NCI-H128 (cell line): Measurements from ENCODE around the gene USP11.
"Not testable (repeated sequence)": the region's sequence is repeated elsewhere in the genome, so short reads cannot be mapped to it uniquely, and the experiment has no call there.

Experiments used
- DNase-seq: peaks from one replicate; lab custom pipeline; 2025; ENCODE audit not compliant: unreplicated experiment; lab: John Stamatoyannopoulos, UW

Gene USP11

DNA sequence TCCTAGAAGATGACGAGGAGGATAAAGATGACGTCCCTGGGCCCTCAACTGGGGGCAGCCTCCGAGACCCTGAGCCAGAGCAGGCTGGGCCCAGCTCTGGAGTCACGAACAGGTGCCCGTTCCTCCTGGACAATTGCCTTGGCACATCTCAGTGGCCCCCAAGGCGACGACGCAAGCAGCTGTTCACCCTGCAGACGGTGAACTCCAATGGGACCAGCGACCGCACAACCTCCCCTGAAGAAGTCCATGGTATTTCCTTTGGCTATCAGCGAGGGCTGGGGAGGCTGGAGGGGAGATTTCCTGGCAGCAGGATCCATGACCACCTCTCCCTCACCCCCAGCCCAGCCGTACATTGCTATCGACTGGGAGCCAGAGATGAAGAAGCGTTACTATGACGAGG is 11.9 kb downstream of the USP11 start:
- DNase-seq = no peak

DNA sequence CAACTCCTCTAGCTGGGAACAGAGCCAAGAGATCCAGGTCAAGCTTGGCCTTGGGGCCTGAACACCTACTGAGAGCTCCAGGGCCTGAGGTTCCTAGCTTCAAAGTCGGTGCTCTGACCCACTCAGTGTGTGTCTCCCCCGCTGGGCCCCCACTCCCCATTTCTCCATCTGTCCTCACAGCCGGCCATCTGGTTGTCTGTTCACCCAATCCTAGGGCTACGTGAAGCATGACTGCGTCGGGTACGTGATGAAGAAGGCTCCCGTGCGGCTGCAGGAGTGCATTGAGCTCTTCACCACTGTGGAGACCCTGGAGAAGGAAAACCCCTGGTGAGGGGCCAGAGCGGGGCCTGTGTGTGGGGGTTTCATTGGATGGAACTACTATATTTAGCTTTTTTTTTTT is 12.3 kb downstream of the USP11 start:
- no peak for DNase-seq

DNA sequence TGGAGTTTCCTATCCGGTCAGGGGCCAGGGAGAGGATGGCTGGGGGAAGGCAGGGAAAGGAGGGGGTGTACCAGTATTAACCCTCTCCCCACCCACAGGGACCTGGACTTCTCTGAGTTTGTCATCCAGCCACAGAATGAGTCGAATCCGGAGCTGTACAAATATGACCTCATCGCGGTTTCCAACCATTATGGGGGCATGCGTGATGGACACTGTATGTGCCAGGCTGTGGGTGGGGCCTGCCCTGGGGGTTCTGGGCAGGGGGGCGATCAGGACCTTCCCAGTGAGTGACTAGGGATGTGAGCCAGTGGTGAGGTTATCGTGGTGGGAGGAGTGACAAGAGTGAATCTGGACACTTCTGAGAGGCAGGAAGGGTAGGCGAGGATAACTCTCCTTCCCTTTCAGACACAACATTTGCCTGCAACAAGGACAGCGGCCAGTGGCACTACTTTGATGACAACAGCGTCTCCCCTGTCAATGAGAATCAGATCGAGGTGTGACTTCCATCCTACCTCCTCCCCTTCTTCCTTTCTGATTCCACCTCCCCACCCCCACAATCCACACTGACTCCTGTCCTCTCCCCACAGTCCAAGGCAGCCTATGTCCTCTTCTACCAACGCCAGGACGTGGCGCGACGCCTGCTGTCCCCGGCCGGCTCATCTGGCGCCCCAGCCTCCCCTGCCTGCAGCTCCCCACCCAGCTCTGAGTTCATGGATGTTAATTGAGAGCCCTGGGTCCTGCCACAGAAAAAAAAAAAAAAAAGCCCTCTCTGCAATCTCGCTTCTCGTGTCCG is 14.6 kb downstream of the USP11 start:
- no peak for DNase-seq

DNA sequence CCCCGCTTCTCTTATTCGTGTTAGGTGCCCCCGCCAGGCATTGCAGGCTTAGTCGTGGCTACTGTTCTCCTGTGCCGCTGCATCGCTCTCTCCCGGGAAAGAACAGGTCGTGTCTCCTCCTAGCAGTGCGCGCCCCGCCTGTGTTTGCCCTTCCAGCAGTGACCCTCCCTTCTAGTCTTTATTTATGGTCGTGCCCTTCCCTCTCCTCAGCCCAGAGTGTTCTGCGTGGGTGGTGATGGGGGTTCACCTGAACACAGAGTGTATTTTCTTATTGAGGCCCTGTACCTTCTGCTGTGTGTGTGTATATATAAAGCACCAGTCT is 15.2 kb downstream of the USP11 start:
- no peak for DNase-seq

DNA sequence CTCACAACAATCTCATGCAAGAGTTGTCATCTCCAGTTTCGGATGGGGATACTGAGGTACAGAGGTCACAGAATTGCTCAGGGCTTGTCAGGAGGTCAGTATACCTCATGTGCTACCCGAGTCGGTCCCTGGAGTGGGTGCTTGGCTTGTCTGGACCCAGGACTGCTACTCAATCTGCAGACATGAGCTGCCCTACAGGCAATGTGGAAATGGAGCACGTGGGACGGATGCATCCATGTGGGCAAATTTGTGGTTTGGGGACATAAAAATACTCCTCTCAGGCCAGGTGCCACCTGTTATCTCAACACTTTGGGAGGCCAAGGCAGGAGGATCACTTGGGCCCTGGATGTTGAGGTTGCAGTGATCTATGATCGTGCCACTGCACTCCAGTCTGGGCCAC is 15.8 kb downstream of the USP11 start:
- no peak for DNase-seq

DNA sequence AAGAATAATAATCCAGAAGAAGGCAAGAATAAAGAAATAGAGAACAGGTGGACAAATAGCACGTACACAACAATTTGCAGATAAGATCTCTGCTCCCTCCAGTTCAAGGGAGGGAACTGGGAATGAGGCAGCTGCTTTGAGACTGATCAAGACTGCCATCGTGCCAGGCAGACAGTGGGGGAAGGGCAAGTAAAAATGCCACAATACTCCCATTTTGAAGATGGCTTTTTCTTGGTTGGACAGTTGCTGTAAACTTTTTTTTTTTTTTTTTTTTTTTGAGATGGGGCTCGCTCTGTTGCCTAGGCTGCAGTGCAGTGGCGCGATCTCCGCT is 17.2 kb downstream of the USP11 start:
- no peak for DNase-seq

DNA sequence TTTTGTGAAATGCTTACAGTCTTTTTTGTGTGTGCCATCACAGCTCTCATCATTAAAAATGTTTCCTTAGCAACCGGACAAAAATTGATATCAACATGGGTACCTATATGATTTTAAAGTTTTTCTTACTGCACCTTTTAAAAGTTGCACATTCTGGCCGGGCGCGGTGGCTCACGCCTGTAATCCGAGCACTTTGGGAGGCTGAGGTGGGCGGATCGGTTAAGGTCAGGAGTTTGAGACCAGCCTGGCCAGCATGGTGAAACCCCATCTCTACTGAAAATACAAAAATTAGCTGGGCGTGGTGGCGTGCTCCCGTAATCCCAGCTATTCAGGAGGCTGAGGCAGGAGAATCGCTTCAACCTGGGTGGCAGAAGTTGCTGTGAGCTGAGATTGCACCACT is 24.8 kb downstream of the USP11 start:
- DNase-seq = not testable (repeated sequence)

DNA sequence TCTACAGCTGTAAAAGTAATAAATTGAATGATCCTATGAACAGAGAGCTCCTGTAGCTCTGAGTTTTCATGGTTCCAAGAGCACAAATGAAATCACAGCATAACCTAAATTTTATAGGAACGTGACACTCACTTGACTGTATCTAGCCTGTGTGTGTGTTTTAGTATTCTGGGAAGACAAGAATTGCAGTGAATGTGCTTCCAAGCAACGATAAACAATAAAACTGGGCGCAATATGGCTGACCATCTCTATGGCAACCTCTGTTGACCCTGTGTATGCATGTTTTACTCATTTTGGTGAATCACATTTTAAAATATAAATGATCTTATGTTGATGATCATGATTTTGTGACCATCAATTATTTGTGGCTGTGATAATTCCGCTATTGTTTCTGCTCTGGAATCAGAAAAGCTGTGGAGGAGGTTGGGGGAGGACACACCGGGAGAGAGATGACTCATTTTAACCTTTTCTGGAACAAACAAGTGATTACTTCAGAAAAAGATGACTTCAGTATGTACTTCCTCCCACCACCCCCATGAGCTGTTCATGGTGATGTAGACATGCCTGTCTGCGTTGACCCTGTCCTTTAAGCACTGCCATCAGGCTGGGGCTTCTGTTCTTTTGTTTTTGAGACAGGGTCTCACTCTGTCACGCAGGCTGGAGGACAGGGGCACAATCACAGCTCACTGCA is 31.8 kb downstream of the USP11 start:
- no peak for DNase-seq

DNA sequence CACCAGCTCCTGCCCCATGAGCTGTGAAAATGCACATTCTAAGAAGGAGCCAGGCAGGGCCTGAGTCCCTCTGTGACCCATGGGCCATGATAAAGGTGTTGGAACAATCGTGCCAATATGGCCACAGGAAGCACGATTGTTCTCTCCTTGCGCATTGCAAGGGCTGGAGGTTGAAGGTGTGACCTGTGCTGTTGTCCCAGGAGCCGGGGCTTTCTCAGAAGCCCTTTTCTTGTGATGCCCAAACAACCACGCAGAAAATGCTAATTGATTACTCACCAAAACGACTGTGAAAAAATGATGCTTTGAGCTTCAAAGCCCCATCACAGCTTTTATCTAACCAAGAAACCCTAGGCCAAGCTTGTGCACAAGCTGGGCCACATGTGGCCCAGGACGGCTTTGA is 33.8 kb downstream of the USP11 start:
- no peak for DNase-seq

DNA sequence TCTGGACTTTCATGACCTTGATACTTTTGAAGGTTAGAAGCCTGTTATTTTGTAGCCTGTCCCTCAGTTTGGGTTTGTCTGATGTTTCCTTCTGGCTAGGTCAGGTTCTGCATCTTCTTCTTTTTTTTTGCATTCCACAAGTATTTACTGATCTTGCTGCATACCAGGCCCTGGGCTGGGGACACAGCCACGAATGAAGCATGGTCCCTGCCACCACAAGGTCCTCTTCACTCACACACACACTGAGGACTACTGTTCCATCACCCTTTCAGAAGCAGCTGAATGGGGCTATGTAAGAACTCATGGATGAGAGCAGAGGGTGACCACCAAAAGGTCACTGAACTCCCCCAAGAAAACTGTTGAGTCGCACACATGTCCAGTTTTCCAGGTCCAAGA is 39.2 kb downstream of the USP11 start:
- DNase-seq = no peak

DNA sequence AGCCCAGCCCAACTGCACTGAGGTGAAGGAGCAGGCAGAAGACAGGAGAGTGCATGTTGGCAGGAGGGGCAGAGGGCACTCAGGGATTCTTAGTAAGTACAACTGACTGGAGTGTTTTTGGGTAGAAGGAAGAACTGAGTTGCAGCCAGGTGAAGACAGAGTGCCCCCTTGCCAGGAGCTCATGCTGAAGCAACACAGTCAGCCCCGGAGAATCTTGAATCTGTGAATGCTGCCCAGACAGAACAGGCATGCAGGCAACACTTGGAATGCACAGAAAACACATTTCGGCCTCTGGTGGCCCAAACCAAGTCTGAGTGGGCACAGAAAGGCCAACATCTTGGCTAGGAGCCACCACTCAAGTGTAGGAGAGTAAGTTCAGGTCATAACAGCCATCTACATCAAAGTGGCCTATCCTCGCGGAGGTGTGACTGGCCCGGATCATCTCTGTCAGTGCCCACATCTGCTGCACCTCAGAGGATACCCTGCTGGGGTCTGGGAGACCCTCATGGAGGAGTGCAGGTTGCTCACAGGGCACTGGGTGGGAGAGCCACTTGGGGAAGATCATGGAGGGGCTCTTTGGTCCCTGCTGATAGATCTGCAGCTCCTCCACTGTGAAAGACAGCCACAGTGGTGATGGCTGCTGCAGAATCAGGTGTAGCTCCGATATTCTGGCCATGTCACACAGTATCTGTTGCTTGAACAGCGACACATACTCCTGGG is 40.4 kb downstream of the USP11 start:
- DNase-seq = no peak

DNA sequence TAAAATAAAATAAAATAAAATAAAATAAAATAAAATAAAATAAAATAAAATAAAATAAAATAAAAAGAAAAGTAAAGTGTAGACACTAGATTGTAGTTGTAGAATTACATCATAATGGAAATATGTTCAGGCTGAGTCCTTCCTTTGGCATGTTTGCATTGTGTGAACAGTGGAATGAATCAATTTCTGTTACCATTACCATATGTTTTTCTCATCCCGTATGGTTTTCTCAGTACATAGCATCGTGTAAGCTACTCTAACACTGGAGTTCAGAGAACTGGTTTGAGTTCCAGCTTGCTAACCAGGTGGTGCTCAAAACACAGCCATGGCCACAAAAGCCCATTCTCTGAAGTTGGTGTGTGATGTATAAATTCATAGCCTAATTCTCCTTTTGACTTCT is 45.9 kb downstream of the USP11 start:
- no peak for DNase-seq

DNA sequence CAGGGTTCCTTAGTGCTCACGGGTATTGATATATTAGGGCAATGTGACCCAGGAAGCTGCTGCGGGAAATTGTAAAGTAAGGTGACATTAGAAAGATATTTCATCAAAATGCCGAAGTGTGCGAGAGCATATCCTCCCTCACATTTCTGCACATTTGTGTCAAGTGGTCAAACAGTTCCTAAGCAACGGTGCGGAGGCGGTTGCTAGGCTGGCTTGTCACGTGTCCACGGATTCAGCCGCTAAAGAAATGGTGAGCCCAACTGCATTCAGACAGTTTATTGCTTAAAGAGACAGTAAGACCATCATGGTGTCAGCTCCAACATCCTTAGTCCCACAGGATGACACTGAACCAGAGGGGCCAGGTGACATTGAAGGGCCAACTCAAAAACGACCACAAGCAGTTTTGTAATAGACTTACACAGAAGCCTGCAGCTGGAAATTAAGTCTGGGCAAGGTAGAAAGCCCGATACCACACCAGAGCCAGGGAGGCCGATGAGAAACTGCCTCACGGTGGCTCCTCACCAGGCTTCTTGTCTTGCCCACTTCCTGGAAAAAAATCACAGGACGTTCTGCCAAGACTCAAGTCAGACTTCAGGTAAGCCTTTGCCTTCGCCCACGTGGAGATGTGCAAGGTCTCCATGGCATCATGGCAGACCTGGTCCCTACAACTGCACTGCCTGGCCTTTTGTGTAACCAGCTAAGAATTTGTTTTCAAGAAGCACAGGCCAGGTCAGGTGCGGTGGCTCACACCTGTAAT is 50.4 kb downstream of the USP11 start:
- no peak for DNase-seq

DNA sequence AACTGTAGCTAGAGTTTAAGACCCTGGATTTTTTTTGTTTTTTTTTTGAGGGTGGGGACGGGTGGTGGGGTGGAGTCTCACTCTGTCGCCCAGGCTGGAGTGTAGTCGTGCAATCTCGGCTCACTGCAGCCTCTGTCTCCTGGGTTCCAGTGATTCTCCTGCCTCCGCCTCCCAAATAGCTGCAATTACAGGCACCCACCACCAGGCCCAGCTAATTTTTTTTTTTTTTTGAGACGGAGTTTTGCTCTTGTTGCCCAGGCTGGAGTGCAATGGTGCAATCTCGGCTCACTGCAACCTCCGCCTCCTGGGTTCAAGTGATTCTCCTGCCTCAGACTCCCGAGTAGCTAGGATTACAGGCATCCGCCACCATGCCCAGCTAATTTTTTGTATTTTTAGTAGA is 51.8 kb downstream of the USP11 start:
- DNase-seq = not testable (repeated sequence)

DNA sequence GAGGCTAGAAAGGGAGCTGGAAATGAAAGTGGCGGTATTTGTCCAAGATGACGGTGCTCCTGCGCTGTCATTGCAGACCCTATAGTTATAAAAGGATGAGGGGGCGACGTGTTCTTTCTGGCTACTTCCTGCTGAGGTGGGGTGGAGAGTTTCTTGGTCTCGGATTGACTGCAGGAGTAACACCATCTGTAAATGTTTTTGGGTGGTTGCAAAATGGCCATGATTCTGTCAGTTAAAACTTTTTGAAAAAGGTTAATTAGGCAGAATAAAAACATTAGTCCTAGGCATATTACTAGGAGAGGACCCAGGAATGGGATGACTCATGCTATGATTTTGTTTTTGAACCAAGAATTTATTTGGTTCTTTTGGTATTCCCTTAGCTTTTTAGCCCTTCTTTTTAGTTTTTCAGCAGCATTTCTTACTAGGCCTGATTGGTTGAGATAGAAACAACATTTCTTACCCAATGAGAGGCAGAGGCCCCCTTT is 53.1 kb downstream of the USP11 start:
- DNase-seq = no peak

DNA sequence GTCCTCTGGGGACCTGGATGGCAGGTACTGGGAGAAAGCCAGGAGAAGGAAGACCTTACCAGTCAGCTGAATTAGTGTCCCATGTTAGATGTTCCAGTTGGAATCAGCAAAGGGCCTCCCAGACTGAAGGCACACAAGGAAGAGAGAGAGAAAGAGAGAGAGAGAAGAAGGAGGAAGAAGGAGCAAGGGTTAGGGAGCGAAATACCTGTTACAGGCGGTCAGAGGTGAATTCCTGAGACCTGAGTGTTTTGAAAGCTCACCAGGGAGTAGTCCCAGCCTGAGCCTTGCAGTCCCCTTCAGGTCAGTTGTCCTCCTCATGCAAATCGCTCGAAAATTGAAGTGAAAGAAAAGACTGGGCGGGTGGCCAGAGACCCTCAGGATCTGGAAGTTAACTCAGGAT is 60.3 kb downstream of the USP11 start:
- DNase-seq = no peak

DNA sequence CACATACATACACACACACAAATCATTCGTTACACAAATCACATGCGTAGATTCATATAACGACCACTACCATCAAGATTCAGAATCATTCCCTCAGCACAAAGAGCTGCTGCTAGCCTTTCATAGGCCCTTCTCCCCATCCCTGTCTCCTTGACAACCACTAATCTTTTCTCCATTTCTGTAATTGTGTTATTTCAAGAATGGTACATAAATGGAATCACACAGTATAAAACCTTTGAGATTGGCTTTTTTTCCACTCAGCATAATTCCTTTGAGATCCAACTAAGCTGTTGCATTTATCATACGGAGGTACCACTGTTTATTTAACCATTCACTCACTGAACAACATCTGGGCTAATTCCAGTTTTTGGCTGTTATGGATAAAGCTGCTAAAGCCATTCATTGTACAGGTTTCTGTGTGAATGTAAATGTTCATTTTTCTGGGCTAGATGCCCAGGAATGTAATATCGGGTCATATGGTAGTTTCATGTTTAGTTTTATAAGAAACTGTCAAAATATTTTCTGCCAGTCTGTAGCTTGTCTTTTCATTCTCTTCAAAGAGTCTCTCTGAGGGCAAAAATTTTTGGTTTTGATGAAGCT is 64.1 kb downstream of the USP11 start:
- DNase-seq = no peak

DNA sequence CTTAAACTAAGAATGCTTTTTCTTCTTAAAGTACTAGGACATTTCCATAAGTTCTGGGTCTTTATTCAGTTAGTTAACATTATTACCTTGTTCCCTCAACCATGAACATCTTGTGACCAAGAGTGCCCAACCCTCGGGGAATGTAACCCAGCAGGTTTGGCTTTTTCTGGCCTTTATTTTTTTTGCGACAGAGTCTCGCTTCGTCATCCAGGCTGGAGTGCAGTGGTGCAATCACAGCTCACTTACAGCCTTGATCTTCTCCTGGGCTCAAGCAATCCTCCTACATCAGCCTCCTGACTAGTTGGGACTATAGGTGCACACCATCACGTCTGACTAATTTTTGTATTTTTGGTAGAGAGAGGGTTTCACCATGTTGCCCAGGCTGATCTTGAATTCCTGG is 65.1 kb downstream of the USP11 start:
- DNase-seq = no peak
